GM19025 (cell line): ENCODE data around the gene GUCA1A.
"Not testable (repeated sequence)": the region's sequence is repeated elsewhere in the genome, so short reads cannot be mapped to it uniquely, and the experiment has no call there.

ENCODE experiments used
- ATAC-seq: cut with Tn5 transposase; IDR thresholded peaks from one replicate; pipeline ENCODE4 v1.9.1; 2021; ENCODE audit warnings: mild to moderate bottlenecking, low read depth, moderate library complexity; ENCODE audit not compliant: unreplicated experiment

GUCA1A gene

DNA sequence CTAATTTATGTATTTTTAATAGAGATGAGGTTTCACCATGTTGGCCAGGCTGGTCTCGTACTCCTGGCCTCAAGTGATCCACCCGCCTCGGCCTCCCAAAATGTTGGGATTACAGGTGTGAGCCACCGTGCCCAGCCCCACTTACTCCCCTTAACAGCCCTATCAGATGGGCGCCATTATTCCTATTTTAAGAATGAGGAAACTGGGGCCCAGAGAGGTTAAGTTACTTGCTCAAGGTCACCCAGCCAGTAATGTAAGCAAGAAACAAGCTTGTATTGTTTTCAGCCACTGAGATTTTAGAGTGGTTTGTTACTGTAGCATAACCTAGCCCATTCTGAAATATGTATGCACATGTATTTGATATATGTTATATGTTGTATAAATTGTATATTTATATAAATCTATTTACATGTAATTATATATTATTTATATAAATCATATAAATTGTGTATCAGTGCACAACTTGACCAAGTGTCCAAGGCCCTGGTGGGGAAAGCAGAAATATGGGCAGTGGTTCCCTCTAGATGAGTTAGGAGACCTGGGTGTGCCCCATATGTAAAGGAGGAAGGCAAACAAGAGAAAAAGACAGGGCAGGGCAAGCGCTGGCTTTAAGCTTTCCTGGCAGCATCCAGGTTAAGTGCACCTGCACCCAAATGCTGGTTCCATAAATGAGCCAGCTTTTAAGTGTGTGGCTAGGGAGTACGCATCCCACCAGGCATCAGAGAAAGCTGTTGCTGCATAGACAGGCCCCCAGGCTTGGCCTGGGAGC is 1.2 kb upstream of the GUCA1A start:
- no peak for ATAC-seq

GRCh38 chr6:42175860-42176259 is 2.7 kb downstream of the GUCA1A start:
- ATAC-seq: no peak

DNA sequence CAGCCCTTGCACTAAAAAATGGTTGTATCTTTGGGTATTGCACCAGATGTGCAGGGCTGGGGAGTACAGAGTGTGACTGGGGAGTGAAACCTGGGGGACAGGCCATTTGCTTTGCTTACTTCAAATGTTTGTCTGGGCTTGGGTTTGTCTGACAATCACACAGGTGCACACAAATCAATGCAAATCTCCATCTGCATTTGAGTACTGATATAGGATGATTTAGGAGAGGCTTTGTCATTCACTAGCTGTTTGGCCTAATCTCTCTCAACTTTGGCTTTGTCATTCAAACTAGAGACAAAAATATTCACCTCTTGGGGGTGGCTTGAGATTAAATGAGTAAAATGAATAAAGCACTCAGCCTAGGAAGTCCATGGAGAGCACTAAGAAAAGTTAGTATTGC is 3.8 kb downstream of the GUCA1A start:
- ATAC-seq: no peak

GRCh38 chr6:42177514-42178364 is 4.6 kb downstream of the GUCA1A start:
- no peak for ATAC-seq

DNA sequence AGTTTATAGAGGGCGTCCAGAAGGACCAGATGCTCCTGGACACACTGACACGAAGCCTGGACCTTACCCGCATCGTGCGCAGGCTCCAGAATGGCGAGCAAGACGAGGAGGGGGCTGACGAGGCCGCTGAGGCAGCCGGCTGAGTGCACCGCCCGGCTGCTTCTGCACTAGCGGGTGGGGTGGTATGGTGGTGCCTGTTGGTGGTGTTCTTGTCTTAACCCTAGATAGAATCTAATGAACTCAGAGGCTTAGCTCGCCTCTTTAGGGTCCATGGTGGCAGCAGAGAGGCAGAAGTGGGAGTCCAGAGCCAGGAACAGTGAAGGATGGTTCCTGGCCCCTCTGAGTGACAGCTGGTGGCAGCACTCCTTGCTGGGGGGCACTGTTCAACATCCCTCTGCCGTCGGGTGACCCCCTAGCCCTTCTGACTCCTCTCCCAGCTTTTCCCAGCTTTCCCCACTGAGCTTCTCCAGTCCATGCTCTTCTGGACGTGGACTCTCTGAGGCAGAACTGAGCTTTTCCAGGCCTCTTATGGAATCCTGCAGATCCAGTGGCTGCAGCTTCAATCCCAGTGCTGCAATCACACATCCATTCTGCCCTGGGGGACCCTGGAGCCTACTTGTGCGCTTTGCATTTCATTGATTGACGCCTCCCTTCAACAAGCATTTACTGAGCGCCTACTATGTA is 6.2 kb downstream of the GUCA1A start:
- no peak for ATAC-seq

DNA sequence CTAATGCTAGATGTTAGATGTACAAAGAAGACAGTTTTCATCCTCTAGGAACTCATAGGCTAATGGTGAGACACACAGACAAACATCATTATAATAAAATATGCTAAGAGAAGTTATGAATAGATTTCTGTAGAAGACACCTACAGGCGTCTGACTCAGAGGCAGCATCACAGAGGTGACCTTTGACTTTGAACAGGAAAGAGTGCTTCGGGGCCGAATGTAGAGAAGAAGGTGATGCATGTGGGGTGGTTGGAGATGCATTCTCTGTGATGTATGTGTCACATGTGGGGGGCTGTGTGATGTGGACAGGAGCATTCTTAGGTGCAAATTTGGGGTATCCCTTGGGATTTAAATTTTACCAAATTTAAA is 6.8 kb downstream of the GUCA1A start:
- ATAC-seq: no peak

GRCh38 chr6:42182101-42182500 is 8.9 kb downstream of the GUCA1A start:
- no peak for ATAC-seq

DNA sequence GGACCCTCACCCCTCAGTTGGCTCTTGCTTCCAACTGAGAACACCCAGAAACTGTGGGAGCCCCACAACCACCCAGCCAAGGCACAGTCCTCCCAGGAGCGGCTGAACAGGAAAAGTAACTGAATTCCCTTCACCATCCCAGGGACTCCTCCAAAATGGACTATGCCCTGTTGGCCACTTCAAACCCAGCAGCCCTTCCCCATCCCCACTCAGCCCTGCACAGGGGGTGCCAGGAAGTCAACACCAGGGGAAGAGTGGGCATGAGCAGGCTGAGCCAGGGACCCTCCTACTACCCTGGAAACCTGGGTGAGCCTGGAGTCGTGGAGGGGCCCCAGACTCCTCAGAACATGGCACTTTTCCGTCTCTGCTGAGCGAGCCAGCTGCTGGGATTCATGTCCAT is 11.3 kb downstream of the GUCA1A start:
- ATAC-seq: no peak

- ATAC-seq: no peak
Measured at GRCh38 chr6:42185597-42185996, 12.4 kb downstream of the GUCA1A start.

GRCh38 chr6:42188406-42188805 is 15.2 kb downstream of the GUCA1A start:
- ATAC-seq: no peak

DNA sequence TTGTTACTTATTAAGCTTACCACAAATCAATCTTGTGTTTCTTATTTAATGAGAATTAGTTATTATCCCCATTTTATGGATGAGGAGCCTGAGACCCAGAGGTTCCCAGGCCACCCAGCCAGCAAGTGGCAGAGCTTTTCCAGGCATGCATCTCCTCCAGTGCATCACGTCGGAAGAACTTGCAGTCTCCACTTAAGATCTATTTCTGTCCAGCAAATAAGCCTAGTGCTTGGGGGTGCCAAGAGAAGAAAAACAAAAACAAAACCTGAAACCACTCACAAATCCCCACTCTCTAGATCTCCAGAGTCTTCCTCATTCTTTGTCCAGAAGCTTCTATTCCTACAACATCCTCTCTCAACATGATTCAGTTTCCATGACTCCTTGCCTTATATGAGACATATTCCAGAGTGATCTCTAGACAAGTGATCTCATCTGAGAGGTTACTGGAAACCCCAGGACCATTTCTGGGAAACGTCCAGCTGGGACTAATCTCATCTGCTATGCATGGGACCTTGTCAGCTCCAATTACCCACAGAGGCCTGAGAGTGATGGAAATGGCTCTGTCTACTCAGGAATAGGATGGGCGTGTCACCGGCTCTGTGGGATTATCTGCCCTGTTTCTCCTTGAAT is 17.5 kb downstream of the GUCA1A start:
- no peak for ATAC-seq

GRCh38 chr6:42192385-42192784 is 19.2 kb downstream of the GUCA1A start:
- not testable (repeated sequence) for ATAC-seq

- ATAC-seq: no peak
Measured at GRCh38 chr6:42193491-42193894, 20.3 kb downstream of the GUCA1A start.

DNA sequence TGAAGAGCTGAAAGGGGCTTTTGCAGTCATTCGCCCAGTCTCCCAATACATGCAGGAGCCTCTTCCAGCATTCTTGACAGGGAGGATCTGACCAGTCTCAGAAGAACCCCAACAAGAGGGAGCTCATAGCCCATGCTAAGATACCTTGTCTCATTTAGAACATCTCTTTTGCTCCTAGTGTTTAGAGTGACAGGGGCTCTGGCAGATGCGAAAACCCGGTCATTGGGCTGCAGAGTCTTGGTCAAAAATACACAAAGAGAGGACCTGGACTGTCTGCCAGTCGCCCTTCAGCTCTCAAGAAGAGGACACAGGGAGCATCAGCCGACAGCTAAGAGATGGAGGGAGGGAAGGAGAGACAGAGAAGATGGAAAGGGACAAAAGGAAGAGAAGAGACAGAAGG is 20.9 kb downstream of the GUCA1A start:
- ATAC-seq: no peak

- ATAC-seq: no peak
Measured at GRCh38 chr6:42195415-42195814, 22.3 kb downstream of the GUCA1A start.

- ATAC-seq: no peak
Measured at GRCh38 chr6:42197555-42198362, 24.6 kb downstream of the GUCA1A start.

DNA sequence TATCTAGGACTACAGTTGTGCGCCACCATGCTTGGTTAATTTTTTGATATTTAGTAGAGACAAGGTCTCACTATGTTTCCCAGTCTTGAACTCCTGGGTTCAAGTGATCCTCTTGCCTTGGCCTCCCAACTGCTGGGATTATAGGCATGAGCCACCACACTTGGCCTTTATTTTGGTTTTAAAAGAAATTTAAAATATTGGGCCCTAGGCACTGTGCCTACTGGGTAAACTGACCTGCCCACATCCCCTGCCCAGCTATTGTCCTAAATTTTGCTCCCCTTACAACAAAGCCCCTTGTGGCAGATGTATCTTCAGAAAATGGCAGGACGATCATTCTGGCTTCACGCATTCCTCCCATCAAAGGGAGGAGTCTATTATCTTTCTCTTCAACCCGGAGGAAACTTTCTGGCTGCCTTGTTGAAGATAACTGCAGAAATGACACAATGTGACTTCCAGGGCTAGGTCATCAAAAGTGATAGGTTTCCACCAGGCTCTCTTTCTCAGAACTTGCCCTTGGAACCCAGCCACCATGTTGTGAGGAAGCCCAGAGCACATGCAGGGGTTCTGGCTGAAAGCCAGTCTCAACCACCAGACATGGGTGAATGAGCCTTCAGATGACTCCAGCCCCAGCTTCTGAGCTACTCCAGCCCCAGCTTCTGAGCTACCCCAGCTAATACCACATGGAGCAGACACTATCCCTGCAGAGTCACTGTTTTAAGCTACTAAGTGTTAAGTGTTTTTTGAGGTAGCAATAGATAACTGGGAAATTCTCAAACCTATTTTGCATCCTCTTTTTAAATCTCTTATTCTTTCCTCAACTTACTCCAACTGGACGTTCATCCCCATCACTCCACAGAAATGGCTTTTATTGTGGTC is 26.2 kb downstream of the GUCA1A start:
- no peak for ATAC-seq

GRCh38 chr6:42200035-42200434 is 26.9 kb downstream of the GUCA1A start:
- ATAC-seq: no peak

DNA sequence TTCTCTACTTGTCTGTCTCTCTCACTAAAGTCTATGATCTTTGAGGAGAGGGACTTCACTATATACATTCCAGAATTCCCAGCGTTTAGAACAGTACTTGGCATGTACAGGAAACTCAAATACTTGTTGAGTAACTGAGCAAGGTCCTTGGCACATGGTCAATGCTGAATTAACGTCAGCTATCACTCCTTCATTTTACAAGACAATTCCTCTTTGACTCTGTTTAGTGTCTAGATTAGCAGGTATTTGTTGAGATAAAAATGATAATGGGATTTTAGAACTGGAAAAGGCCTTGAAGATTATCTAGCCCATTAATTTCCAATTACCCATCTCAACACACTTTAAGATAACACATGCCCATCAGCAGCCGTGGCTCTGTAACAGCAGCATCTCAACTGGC is 28.2 kb downstream of the GUCA1A start:
- ATAC-seq: no peak
